Iris pigment epithelial cell (primary cell): ENCODE measurements around the gene MYL7.

ENCODE experiments used
- DNase-seq: peaks from one replicate; pipeline ENCODE4 v3.0.0-alpha.2; 2011; ENCODE audit warnings: low read depth

MYL7 gene

DNA sequence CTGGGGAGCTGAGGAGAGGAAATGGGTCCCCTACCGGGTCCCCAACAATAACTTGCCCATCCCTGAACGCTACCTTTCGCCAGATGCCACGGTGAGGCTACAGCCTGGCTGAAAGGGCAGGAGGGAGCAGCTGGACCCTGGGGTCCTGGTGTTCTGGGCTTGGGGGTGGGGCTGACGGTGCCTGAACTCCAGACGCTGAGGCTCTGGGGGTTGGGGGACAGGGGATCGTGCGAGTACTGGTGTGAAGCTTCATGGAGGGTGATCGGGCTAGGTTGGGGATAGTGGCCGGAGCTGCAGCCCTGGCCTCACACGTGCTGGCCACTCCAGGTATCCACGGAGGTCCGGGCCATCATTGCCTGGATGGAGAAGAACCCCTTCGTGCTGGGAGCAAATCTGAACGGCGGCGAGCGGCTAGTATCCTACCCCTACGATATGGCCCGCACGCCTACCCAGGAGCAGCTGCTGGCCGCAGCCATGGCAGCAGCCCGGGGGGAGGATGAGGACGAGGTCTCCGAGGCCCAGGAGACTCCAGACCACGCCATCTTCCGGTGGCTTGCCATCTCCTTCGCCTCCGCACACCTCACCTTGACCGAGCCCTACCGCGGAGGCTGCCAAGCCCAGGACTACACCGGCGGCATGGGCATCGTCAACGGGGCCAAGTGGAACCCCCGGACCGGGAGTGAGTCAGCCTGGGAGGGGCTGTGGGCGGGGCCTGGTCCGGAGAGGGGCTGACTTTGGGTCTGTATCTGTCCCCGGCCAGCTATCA lies 28.7 kb downstream of the MYL7 start:
- DNase-seq: no peak

GRCh38 chr7:44111761-44112160 lies 29.4 kb downstream of the MYL7 start:
- no peak for DNase-seq

DNA sequence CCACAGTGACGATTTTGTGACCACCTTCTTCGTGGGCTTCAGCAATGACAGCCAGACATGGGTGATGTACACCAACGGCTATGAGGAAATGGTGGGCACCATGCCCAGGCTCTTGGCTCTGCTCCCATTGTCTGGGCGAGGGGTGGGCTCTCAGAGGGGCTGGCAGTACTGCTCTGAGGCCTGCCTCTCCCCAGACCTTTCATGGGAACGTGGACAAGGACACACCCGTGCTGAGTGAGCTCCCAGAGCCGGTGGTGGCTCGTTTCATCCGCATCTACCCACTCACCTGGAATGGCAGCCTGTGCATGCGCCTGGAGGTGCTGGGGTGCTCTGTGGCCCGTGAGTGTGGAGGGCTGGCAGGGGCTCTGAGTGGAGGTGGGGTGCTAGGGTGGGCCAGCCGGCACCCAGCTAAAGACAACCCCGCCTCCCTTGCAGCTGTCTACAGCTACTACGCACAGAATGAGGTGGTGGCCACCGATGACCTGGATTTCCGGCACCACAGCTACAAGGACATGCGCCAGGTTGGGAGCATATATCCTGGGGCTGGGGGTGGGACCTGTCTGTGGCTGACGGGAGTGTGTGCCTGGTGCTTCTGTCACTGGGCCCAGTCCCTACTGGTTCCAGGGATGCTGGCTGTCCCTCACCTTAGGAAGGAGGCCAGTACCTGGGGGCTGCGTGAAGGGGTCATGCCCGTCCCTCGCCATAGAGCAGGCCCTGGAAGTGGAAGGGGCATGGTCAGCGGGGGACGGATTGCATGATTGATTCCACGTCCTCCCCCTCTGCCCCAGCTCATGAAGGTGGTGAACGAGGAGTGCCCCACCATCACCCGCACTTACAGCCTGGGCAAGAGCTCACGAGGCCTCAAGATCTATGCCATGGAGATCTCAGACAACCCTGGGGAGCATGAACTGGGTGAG lies 30.2 kb downstream of the MYL7 start:
- DNase-seq: no peak

DNA sequence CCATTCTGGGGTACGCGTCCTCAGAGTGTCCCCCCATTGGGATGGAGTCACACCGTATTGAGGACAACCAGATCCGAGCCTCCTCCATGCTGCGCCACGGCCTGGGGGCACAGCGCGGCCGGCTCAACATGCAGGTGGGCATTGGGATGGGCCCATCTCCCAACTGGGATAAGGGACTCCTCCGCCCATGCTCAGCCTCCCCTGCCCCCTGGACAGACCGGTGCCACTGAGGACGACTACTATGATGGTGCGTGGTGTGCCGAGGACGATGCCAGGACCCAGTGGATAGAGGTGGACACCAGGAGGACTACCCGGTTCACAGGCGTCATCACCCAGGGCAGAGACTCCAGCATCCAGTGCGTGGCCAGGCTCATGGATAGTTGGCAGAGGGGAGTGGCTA lies 31.1 kb downstream of the MYL7 start:
- DNase-seq: no peak

DNA sequence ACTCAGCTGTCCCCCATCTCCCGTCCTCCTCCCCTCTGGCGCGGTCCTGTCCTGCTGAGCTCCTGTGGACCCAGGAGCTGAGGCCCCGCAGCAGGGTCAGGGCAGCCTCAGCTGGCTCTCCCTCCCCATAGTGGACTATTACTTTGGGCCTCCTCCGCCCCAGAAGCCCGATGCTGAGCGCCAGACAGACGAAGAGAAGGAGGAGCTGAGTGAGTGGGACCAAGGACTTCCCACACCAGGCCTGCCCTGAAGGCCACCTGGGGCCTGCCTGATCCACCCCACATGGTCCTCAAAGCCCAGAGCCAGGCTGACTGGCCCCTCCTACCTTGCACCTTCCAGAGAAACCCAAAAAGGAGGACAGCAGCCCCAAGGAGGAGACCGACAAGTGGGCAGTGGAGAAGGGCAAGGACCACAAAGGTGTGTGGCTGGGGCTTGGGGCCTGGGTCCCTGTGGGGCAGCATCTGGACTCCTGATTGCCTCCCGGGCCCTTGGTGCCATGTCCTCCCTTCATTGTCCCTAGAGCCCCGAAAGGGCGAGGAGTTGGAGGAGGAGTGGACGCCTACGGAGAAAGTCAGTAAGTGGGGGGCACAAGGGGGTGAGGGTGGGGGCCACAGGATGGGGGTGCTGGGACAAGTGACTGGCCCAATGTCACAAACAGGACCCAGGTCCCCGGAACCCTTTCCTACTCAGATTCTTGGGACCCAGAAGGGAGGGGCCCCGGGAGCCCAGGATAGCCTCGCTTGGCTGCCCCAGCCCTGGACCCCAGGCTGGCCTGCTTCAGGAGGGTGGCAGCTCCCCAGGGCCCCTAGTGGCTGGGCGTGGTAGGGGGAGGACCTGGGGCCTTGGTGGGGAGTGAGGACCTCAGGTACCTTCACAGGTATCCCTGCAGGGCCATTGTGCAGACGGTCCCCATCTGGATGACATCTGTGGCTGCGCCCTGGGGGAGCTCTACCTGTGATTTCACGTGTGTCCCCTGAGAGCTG lies 32.1 kb downstream of the MYL7 start:
- no peak for DNase-seq

GRCh38 chr7:44107961-44108767 lies 33.0 kb downstream of the MYL7 start:
- DNase-seq: no peak

DNA sequence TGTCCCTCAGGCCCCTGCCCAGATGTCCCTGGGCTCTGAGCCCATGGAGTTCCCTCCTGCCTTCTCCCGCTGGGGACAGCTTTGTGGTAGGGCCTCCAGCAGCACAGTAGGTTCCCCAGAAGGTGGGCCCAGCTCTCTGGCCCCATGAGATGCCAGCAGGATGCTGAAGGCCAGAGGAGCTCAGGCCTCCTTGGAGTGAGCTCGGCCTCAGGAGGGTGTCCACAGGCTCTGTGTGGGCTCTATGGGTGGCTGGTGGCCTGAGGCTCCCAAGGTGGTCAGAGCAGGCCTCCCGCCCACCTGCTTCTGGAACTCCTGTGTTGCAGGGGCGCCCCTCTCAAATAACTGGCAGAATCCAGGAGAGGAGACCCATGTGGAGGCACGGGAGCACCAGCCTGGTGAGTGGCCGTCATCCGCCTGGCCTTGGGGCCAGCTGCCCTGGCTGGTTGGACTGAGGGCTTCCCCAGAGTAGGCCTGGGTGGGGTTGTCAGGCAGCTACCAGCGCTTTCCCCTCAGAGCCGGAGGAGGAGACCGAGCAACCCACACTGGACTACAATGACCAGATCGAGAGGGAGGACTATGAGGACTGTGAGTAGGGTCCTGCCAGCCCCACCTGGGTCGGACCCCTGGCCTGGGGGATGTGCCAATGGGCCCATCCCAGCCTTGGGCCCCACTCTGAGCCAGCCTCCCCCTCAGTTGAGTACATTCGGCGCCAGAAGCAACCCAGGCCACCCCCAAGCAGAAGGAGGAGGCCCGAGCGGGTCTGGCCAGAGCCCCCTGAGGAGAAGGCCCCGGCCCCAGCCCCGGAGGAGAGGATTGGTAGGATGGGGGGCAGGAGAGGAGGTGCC lies 33.8 kb downstream of the MYL7 start:
- no peak for DNase-seq

DNA sequence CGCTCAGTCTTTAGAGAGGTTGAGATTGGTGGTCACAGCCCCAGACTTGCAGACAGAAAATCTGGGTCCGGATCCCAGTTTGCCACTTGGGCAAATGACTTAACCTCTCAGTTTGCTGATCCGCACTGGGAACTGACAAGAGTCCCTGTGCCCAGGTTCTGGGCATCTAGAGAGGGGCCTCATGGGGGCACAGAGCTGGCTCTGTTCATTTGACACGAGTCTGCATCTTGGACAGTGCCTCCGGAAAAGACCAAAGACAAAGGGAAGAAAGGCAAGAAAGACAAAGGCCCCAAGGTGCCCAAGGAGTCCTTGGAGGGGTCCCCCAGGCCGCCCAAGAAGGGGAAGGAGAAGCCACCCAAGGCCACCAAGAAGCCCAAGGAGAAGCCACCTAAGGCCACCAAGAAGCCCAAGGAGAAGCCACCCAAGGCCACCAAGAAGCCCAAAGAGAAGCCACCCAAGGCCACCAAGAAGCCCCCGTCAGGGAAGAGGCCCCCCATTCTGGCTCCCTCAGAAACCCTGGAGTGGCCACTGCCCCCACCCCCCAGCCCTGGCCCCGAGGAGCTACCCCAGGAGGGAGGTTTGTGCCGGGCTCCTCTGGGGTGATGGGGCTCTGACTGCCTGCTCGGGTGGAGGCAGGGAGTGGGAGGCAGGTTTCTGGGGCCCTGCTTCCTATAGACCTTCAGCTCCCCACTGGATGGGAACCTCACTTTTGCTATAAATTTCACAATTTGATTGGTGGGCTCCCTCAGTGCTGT lies 34.6 kb downstream of the MYL7 start:
- DNase-seq: no peak

DNA sequence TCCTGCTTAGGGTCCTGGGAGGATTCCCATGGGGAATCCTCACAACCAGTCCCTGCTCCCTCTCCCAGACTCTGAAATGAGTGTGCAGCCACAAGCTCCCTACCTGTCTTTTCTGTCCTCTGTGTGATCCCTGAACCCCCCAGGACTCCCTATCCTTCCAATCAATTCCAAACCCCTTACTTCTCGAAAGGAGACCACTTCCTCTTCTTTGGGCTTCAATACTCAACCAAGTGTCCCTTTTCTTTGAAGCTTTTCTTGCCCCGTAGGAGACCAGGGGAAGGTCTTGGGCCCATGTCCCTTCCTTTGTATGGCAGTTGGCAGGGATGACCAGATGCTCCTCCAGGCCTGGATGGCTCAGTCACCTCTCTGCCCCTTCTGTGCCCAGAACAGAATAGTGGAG lies 35.3 kb downstream of the MYL7 start:
- DNase-seq: no peak

DNA sequence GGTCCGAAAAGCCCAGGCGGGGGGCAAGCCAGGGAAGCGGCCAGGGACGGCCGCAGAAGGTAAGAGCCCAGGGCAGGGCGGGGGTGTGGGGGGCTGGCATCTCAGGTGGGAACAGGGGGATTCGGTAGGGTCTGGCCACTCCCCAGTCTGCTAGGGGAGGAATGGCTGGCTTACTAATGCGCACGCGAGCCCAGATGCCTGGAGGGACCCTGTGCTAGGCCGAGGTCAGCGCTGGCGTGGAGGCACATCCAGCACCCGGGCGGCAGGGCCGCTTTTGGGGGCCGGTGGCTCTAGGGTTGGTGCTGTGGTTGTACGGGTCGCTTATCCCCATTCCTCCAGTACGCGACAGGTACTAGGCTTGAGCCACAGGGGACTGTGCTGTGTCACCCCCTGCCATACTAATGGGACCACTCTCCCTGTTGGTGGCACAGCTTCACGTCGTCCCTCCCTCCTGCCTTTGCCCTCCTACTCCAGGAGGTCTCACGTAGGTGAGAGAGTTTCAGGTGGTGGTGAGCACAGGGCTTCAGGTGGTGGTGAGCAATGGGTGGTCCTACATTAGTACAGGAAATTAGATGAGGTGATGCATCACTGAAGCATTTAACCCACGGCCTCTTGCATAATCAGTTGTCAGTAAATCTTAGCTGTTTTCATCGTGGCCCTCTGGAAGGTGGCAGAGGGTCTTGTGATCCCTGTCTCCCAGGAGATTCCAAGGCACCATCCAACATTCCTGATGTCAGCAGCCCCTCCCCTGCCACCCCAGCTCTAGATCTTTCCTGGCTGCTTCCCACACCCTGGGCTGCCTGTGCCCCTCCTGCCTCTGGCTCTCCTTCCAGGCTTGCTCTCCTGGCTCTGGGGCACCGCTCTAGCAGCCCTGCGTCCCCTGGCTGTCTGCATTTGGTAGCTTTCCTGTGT lies 36.0 kb downstream of the MYL7 start:
- DNase-seq: peak; percentile 72

DNA sequence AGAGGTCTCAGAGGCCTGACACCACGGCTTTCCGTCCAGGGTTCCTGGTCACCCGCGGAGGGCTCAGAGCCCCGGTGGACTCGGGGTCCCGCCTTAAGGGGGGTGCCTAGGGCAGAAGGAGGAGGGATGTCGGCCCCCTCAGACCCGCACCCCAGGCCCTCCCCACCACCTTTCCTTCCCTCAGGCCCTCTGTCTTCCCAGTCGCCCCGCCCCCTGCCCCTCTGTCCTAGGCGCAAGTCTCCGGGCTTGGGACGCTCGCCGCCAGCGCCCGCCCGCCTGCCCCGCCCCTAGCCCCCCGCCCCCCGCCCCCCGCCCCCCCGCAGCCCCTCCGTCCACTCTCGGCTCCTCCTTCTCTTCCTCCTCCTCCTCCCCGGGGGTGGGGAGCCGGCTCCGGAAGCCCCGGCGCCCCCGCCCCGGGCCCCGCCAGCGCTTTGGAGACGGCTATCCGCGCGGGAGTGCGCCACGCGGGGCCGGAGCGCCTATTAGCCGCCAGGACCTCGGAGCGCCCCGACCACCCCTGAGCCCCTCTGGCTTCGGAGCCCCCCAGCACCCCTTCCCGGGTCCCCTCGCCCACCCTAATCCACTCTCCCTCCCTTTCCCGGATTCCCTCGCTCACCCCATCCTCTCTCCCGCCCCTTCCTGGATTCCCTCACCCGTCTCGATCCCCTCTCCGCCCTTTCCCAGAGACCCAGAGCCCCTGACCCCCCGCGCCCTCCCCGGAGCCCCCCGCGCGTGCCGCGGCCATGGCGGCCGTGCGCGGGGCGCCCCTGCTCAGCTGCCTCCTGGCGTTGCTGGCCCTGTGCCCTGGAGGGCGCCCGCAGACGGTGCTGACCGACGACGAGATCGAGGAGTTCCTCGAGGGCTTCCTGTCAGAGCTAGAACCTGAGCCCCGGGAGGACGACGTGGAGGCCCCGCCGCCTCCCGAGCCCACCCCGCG lies 36.9 kb downstream of the MYL7 start, which contains the start of gene AEBP1:
Gene AEBP1 (plus strand): TSS at position 423 of the 937 bp plus-strand sequence. CDS start 321 bp downstream, at position 744.
- DNase-seq: peak; percentile 39

DNA sequence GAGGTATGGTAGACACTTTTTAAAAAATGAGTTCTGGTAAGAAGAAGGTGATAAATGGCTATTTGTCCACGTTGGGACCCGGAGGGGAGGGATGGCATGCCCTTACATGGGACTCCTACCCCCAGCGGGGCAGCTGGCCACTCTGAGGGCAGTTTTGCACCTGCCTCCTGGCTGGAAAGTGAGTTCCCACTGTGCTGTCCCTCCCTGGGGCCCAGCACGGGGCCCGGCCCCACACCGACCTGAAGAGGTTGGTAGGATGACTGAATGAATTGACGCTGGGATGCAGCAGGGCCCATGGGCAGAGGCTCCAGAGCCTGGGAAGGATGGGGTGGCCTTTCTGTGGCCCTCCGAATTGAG lies 37.6 kb downstream of the MYL7 start:
- no peak for DNase-seq

- no peak for DNase-seq
Measured at GRCh38 chr7:44102846-44103565, 38.1 kb downstream of the MYL7 start.

GRCh38 chr7:44101966-44102845 lies 38.9 kb downstream of the MYL7 start:
- peak; percentile 62 for DNase-seq

GRCh38 chr7:44101303-44101965 lies 39.7 kb downstream of the MYL7 start:
- DNase-seq: no peak
